H9 (cell line): Measurements from ENCODE around the gene MYO1E. TPM values are rescaled to one million over a fixed set of nuclear protein-coding genes. Genes with fewer than 3 reads are reported as not detected.

Experiments
- DNase-seq: peaks from one replicate; pipeline ENCODE4 v3.0.0-alpha.2; 2017
- H2AFZ ChIP-seq: one replicate; pipeline ENCODE4 v1.6.1; 2013; ENCODE audit warnings: mild to moderate bottlenecking, low read length, control low read depth, moderate library complexity
- H2AK5ac ChIP-seq: 2 replicates; pipeline ENCODE4 v1.6.1; 2013; ENCODE audit warnings: low read length, control low read depth, mixed read lengths; ENCODE audit not compliant: insufficient read length
- H2BK120ac ChIP-seq: one replicate; pipeline ENCODE4 v1.6.1; 2013; ENCODE audit warnings: low read depth, mild to moderate bottlenecking, low read length, control low read depth, inconsistent platforms; ENCODE audit not compliant: poor library complexity, severe bottlenecking
- H2BK12ac ChIP-seq: 2 replicates; pipeline ENCODE4 v1.6.1; 2013; ENCODE audit warnings: low read length, control low read depth, mixed read lengths, low read depth; ENCODE audit not compliant: insufficient read length
- H2BK15ac ChIP-seq: 2 replicates; pipeline ENCODE4 v1.6.1; 2013; ENCODE audit warnings: low read depth, low read length, control low read depth
- H2BK20ac ChIP-seq: one replicate; pipeline ENCODE4 v1.6.1; 2013; ENCODE audit warnings: low read depth, mild to moderate bottlenecking, low read length, control low read depth, inconsistent platforms; ENCODE audit not compliant: poor library complexity, severe bottlenecking
- H2BK5ac ChIP-seq: 2 replicates; pipeline ENCODE4 v1.6.1; 2013; ENCODE audit warnings: low read length, control low read depth, mixed read lengths; ENCODE audit not compliant: insufficient read length
- H3K14ac ChIP-seq: 2 replicates; pipeline ENCODE4 v1.6.1; 2013; ENCODE audit warnings: low read length, control low read depth; ENCODE audit not compliant: insufficient read depth
- H3K18ac ChIP-seq: 2 replicates; pipeline ENCODE4 v1.6.1; 2013; ENCODE audit warnings: low read depth, mild to moderate bottlenecking, mixed read lengths, low read length, control low read depth; ENCODE audit not compliant: insufficient read length
- H3K23ac ChIP-seq: 2 replicates; pipeline ENCODE4 v1.6.1; 2013; ENCODE audit warnings: low read length, control low read depth, mixed read lengths, low read depth; ENCODE audit not compliant: insufficient read length
- H3K23me2 ChIP-seq: 2 replicates; pipeline ENCODE4 v1.6.1; 2013; ENCODE audit warnings: low read depth, mild to moderate bottlenecking, mixed read lengths, low read length, control low read depth; ENCODE audit not compliant: insufficient read length, poor library complexity, severe bottlenecking
- H3K27ac ChIP-seq: 2 replicates; pipeline ENCODE4 v1.5.1; 2013; ENCODE audit warnings: low read length, control low read depth, mixed read lengths, low read depth; ENCODE audit not compliant: insufficient read length
- H3K27me3 ChIP-seq: 2 replicates; pipeline ENCODE4 v1.6.1; 2013; ENCODE audit warnings: low read length, control low read depth, inconsistent platforms; ENCODE audit not compliant: insufficient read depth
- H3K4ac ChIP-seq: 2 replicates; pipeline ENCODE4 v1.6.1; 2013; ENCODE audit warnings: low read depth, mild to moderate bottlenecking, control low read depth, inconsistent platforms, low read length, moderate library complexity
- H3K4me1 ChIP-seq: 2 replicates; pipeline ENCODE4 v1.6.1; 2013; ENCODE audit warnings: low read length, control low read depth, inconsistent platforms; ENCODE audit not compliant: insufficient read depth
- H3K4me2 ChIP-seq: 2 replicates; pipeline ENCODE4 v1.6.1; 2013; ENCODE audit warnings: low read length, control low read depth, mixed read lengths; ENCODE audit not compliant: insufficient read length, insufficient read depth
- H3K56ac ChIP-seq: 2 replicates; pipeline ENCODE4 v1.6.1; 2013; ENCODE audit warnings: low read depth, mild to moderate bottlenecking, mixed read lengths, low read length, control low read depth; ENCODE audit not compliant: insufficient read length
- H3K79me1 ChIP-seq: 2 replicates; pipeline ENCODE4 v1.6.1; 2013; ENCODE audit warnings: low read depth, mild to moderate bottlenecking, moderate library complexity, low read length, control low read depth, inconsistent platforms; ENCODE audit not compliant: insufficient read depth, poor library complexity, severe bottlenecking
- H3K79me2 ChIP-seq: 2 replicates; pipeline ENCODE4 v1.6.1; 2013; ENCODE audit warnings: low read length, control low read depth, inconsistent platforms; ENCODE audit not compliant: insufficient read depth
- H3K9ac ChIP-seq: 2 replicates; pipeline ENCODE4 v1.6.1; 2013; ENCODE audit warnings: low read length, control low read depth, mixed read lengths; ENCODE audit not compliant: insufficient read length; ENCODE audit errors: extremely low read depth
- H3K9me3 ChIP-seq: one replicate; pipeline ENCODE4 v1.6.1; 2013; ENCODE audit warnings: low read depth, low read length, inconsistent platforms; ENCODE audit not compliant: control insufficient read depth
- H3T11ph ChIP-seq: one replicate; pipeline ENCODE4 v1.6.1; 2013; ENCODE audit warnings: mild to moderate bottlenecking, low read length, control low read depth, inconsistent platforms
- H4K20me1 ChIP-seq: one replicate; pipeline ENCODE4 v1.6.1; 2013; ENCODE audit not compliant: control insufficient read depth, insufficient read length, insufficient read depth
- H4K5ac ChIP-seq: 2 replicates; pipeline ENCODE4 v1.6.1; 2013; ENCODE audit warnings: low read depth, mild to moderate bottlenecking, mixed read lengths, low read length, control low read depth; ENCODE audit not compliant: insufficient read length
- H4K8ac ChIP-seq: replicated peaks from 2 replicates; pipeline ENCODE4 v1.6.1; 2013; ENCODE audit warnings: low read length, control low read depth, mixed read lengths, low read depth; ENCODE audit not compliant: insufficient read length
- H4K91ac ChIP-seq: 2 replicates; pipeline ENCODE4 v1.6.1; 2013; ENCODE audit warnings: low read depth, mild to moderate bottlenecking, moderate library complexity, mixed read lengths, low read length, control low read depth; ENCODE audit not compliant: insufficient read length
- H3K27ac Mint-ChIP-seq, 3 experiments: 2 replicates in 2 of 3; 3 replicates in 1 of 3; pipeline ENCODE4 v1.8.0; 2020 to 2021; ENCODE audit warnings: mixed read lengths in 3 of 3, mild to moderate bottlenecking in 1 of 3, moderate library complexity in 1 of 3
- H3K27me3 Mint-ChIP-seq: 2 replicates; pipeline ENCODE4 v1.8.0; 2021; ENCODE audit warnings: low read depth, mild to moderate bottlenecking, moderate library complexity, mixed read lengths
- H3K36me3 Mint-ChIP-seq, 3 experiments: 2 replicates in 2 of 3; 3 replicates in 1 of 3; pipeline ENCODE4 v1.8.0; 2020 to 2021; ENCODE audit warnings: low read depth in 3 of 3, mixed read lengths in 3 of 3; ENCODE audit not compliant: insufficient read depth in 1 of 3
- H3K4me1 Mint-ChIP-seq, 2 experiments: 2 replicates each; pipeline ENCODE4 v1.8.0; 2020; ENCODE audit warnings: mixed read lengths in 2 of 2
- H3K4me3 Mint-ChIP-seq, 2 experiments: 2 replicates in 1 of 2; 3 replicates in 1 of 2; pipeline ENCODE4 v1.8.0; 2020 to 2021; ENCODE audit warnings: mild to moderate bottlenecking in 2 of 2, mixed read lengths in 2 of 2, moderate library complexity in 1 of 2
- H3K9me3 Mint-ChIP-seq, 2 experiments: 2 replicates in 1 of 2; 3 replicates in 1 of 2; pipeline ENCODE4 v1.8.0; 2020; ENCODE audit warnings: mild to moderate bottlenecking in 2 of 2, mixed read lengths in 2 of 2, moderate library complexity in 1 of 2
- WGBS: extraction: QIAGEN DNeasy Blood & Tissue Kit; methylation state at CpG from one replicate; pipeline ENCODE4 v1.1.7; 2013; ENCODE audit warnings: missing lambda C conversion rate, low lambda C conversion rate, mixed read lengths; ENCODE audit not compliant: insufficient read length; ENCODE audit errors: extremely low coverage; 5-methylcytosine and 5-hydroxymethylcytosine counted together
- total RNA-seq: library from RNA; stranded (reverse); gene quantifications from 2 replicates; pipeline ENCODE4 v1.2.1, GENCODE V29; 2021
- TF ChIP-seq, protein P1 (sequence below): fragments of 200-600 bp; sonication (generic); conservative IDR thresholded peaks from 3 replicates; pipeline ENCODE4 v1.8.0; 2021; ENCODE audit warnings: antibody characterized with exemption, mild to moderate bottlenecking

Gene MYO1E
- total RNA-seq, 1 experiment from 2014 or later = 235 TPM

DNA sequence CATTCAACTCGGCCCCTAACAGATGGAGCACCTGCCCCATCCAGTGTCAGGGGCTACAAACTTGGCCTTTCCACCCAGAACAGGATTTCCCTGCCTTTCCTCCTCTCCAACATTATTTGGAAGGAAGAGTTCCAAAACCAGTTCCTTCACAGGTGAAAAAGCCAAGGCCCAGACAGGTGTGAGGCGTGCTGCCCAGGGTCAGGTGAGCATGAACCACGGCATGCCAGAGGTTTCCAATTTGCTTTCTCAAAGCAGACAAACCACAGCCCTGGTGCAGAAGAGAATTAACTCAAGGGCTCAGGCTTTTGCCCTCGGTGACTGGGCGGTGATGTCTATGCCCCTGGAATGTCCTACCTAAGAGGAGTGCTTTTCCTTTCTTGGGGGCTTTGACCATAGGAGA is 122.9 kb downstream of the MYO1E start:
- Histone ChIP-seq H3K23ac (no peak overlapping the region), H2BK5ac (no peak overlapping the region), H3K4ac (no peak overlapping the region), H3K18ac (no peak overlapping the region), H2BK20ac (no peak overlapping the region), H4K20me1 (no peaks in the 10 kb centered on the region), H3K14ac (no peak overlapping the region), H3K9ac (no peak overlapping the region), H3K4me2 (no peak overlapping the region), H2AFZ (no peak overlapping the region), H3K23me2 (no peaks in the 10 kb centered on the region), H3K4me1 (no peaks in the 10 kb centered on the region), H4K91ac (no peak overlapping the region), H3K9me3 (no peaks in the 10 kb centered on the region), H2BK120ac (no peak overlapping the region), H3K79me1 (no peaks in the 10 kb centered on the region), H3K56ac (no peak overlapping the region), H2BK12ac (no peak overlapping the region), H2BK15ac (no peak overlapping the region), H4K5ac (no peak overlapping the region), H3K27me3 (no peaks in the 10 kb centered on the region), H3T11ph (no peak overlapping the region), H3K79me2 (no peaks in the 10 kb centered on the region), H3K27ac (no peak overlapping the region), H4K8ac (no peak overlapping the region), H2AK5ac (no peak overlapping the region)
- no peak overlapping the region for H3K27ac Mint-ChIP-seq
- H3K9me3 Mint-ChIP-seq = no peaks in the 10 kb centered on the region
- DNase-seq = no peak
- H3K27me3 Mint-ChIP-seq = no peaks in the 10 kb centered on the region
- WGBS = no CpG with 5 or more reads among the region's 5 CpGs
- H3K4me1 Mint-ChIP-seq = peaks cover 5 to 10% of the 10 kb centered on the region in 2 experiments; a peak in 3 of 4 replicates
- TF ChIP-seq, protein P1, sequence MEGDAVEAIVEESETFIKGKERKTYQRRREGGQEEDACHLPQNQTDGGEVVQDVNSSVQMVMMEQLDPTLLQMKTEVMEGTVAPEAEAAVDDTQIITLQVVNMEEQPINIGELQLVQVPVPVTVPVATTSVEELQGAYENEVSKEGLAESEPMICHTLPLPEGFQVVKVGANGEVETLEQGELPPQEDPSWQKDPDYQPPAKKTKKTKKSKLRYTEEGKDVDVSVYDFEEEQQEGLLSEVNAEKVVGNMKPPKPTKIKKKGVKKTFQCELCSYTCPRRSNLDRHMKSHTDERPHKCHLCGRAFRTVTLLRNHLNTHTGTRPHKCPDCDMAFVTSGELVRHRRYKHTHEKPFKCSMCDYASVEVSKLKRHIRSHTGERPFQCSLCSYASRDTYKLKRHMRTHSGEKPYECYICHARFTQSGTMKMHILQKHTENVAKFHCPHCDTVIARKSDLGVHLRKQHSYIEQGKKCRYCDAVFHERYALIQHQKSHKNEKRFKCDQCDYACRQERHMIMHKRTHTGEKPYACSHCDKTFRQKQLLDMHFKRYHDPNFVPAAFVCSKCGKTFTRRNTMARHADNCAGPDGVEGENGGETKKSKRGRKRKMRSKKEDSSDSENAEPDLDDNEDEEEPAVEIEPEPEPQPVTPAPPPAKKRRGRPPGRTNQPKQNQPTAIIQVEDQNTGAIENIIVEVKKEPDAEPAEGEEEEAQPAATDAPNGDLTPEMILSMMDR = no peak
- H3K36me3 Mint-ChIP-seq = peaks cover 0 to 24% (median 6%) of the 10 kb centered on the region in 3 experiments; a peak in 5 of 7 replicates
- H3K4me3 Mint-ChIP-seq = no peak overlapping the region
